ENCODE results near the gene NOP53.

The NOP53 gene

GRCh38 chr19:47700934-47701716 is 44.2 kb upstream of the NOP53 start:
- 0 out of 2 replicates have a peak, but pooled peaks have one; percentile 13 for TF ChIP-seq ZNF664 (tag by site-specific recombination; IDR thresholded peaks at IDR 0.05)
- TF ChIP-seq ZNF114 (tag by site-specific recombination; IDR thresholded peaks at IDR 0.05) = no peak
- Histone ChIP-seq H3K4me3 (ENCODE audit: low read depth, low read length) (no peak overlapping the region), H3K4me1 (ENCODE audit: control insufficient read depth, insufficient read depth, low read length) (no peaks in the 10 kb centered on the region), H3K9me3 (ENCODE audit: control insufficient read depth, insufficient read depth, low read depth, low read length) (no peaks in the 10 kb centered on the region), H3K36me3 (ENCODE audit: control insufficient read depth in 2 of 2, insufficient read depth in 1 of 2, low read length in 2 of 2) (peaks cover 12 to 45% of the 10 kb centered on the region in 2 experiments; a peak in 2 of 3 replicates), H3K27ac (ENCODE audit: extremely low read depth, low read depth, low read length) (no peak overlapping the region)
- CTCF ChIA-PET = interaction anchor here (0.5 to 6.4 kb wide), 9 partner anchors 23 to 453 kb away, joined by 3 to 102 read pairs (median 4); partner anchors contain the start of genes KPTN and NOP53
- POLR2A ChIA-PET = interaction anchor here (0.6 kb wide), 1 partner anchor 38 kb away, joined by 3 read pairs; no protein-coding TSS in a partner anchor

- Histone ChIP-seq H3K4me3 (ENCODE audit: low read depth, low read length) (no peak overlapping the region), H3K36me3 (ENCODE audit: control insufficient read depth in 2 of 2, insufficient read depth in 1 of 2, low read length in 2 of 2) (peaks cover 12 to 45% of the 10 kb centered on the region in 2 experiments; a peak in 2 of 3 replicates), H3K27ac (ENCODE audit: extremely low read depth, low read depth, low read length) (no peak overlapping the region), H3K9me3 (ENCODE audit: control insufficient read depth, insufficient read depth, low read depth, low read length) (no peaks in the 10 kb centered on the region), H3K4me1 (ENCODE audit: control insufficient read depth, insufficient read depth, low read length) (no peaks in the 10 kb centered on the region)
- CTCF ChIA-PET = interaction anchor here (0.6 to 1.7 kb wide), 3 partner anchors 22 to 218 kb away, joined by 3 to 4 read pairs (median 3); partner anchors contain the start of gene KPTN
- TF ChIP-seq SP3 (tag by site-specific recombination; IDR thresholded peaks at IDR 0.05) (no peak), ZNF433 (tag by site-specific recombination; IDR thresholded peaks at IDR 0.05; ENCODE audit: low read depth) (no peak), ZNF701 (tag by site-specific recombination; IDR thresholded peaks at IDR 0.05) (no peak), ZNF791 (tag by site-specific recombination; IDR thresholded peaks at IDR 0.05) (no peak), ZNF311 (tag by site-specific recombination; IDR thresholded peaks at IDR 0.05; ENCODE audit: borderline replicate concordance) (no peak), MEIS1 (CRISPR knock-in tag; IDR thresholded peaks at IDR 0.05; ENCODE audit: borderline replicate concordance) (no peak), ZNF776 (tag by site-specific recombination; IDR thresholded peaks at IDR 0.05; ENCODE audit: borderline replicate concordance) (no peak), SP7 (tag by site-specific recombination; IDR thresholded peaks at IDR 0.05) (no peak), ZNF600 (tag by site-specific recombination; IDR thresholded peaks at IDR 0.05) (no peak), ZNF558 (tag by site-specific recombination; IDR thresholded peaks at IDR 0.05) (no peak), SP2 (tag by site-specific recombination; IDR thresholded peaks at IDR 0.05) (no peak), ZNF596 (tag by site-specific recombination; IDR thresholded peaks at IDR 0.05) (no peak), BCL6B (tag by site-specific recombination; IDR thresholded peaks at IDR 0.05) (no peak), ZNF768 (tag by site-specific recombination; IDR thresholded peaks at IDR 0.05) (no peak), MYNN (tag by site-specific recombination; IDR thresholded peaks at IDR 0.05; ENCODE audit: borderline replicate concordance) (no peak), INSM2 (tag by site-specific recombination; IDR thresholded peaks at IDR 0.05) (no peak), ZNF658 (tag by site-specific recombination; IDR thresholded peaks at IDR 0.05) (no peak), ZNF19 (tag by site-specific recombination; IDR thresholded peaks at IDR 0.05; ENCODE audit: low read depth) (no peak), REST (tag by site-specific recombination; IDR thresholded peaks at IDR 0.05) (no peak)
- TF ChIP-seq, protein P1, sequence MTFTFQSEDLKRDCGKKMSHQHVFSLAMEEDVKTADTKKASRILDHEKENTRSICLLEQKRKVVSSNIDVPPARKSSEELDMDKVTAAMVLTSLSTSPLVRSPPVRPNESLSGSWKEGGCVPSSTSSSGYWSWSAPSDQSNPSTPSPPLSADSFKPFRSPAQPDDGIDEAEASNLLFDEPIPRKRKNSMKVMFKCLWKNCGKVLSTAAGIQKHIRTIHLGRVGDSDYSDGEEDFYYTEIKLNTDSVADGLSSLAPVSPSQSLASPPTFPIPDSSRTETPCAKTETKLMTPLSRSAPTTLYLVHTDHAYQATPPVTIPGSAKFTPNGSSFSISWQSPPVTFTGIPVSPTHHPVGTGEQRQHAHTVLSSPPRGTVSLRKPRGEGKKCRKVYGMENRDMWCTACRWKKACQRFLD (tag by site-specific recombination; IDR thresholded peaks at IDR 0.05) = no peak
- POLR2A ChIA-PET = interaction anchor here (0.6 kb wide), 1 partner anchor 37 kb away, joined by 3 read pairs; no protein-coding TSS in a partner anchor
Observed at GRCh38 chr19:47701717-47702552, 43.4 kb upstream of the NOP53 start.
